Breast epithelium (tissue), 3 donors: ENCODE data around the gene FRMPD2.

Source experiments
- POLR2AphosphoS5 ChIP-seq, 3 donors: sonication (generic); formaldehyde crosslinking; IDR thresholded peaks; one replicate each; pipeline ENCODE4 v1.6.1; 2017; ENCODE audit warnings: antibody characterized with exemption in 3 of 3
- TF ChIP-seq, protein P1 (sequence below), 3 donors: fragments of 450-650 bp; IDR thresholded peaks; one replicate each; pipeline ENCODE4 v1.5.1; 2016 to 2017; ENCODE audit warnings: antibody characterized with exemption in 3 of 3, mild to moderate bottlenecking in 3 of 3, moderate library complexity in 3 of 3

DNA sequence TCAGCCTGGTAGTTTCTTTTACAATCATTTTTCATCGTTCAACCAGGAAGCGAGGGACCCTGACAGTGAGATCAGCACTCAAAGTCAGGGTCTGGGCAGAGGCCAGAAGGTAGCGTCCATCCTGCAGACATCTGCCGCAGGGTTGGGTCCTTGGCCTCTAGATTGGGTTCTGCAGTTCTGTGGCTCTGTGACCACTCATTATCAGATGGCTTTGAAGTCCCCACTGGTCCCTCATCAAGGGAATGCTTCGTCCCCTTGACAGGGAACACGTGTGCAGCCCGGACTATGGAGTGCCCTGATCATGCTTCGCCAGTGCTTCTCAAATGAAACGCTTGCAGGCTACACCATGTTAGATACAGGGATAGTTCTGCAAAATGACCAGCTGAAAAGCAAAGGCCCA lies 64.1 kb downstream of the FRMPD2 start:
- TF ChIP-seq, protein P1, sequence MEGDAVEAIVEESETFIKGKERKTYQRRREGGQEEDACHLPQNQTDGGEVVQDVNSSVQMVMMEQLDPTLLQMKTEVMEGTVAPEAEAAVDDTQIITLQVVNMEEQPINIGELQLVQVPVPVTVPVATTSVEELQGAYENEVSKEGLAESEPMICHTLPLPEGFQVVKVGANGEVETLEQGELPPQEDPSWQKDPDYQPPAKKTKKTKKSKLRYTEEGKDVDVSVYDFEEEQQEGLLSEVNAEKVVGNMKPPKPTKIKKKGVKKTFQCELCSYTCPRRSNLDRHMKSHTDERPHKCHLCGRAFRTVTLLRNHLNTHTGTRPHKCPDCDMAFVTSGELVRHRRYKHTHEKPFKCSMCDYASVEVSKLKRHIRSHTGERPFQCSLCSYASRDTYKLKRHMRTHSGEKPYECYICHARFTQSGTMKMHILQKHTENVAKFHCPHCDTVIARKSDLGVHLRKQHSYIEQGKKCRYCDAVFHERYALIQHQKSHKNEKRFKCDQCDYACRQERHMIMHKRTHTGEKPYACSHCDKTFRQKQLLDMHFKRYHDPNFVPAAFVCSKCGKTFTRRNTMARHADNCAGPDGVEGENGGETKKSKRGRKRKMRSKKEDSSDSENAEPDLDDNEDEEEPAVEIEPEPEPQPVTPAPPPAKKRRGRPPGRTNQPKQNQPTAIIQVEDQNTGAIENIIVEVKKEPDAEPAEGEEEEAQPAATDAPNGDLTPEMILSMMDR (IDR thresholded peaks at IDR 0.05) = no peak
- TF ChIP-seq POLR2AphosphoS5 (IDR thresholded peaks at IDR 0.05) = no peak
